H1 (cell line): ENCODE results near the gene CORO2B. TPM values are rescaled to one million over a fixed set of nuclear protein-coding genes. Genes with fewer than 3 reads are reported as not detected.

ENCODE experiments used
- CTCF ChIA-PET: fragments of 300-600 bp; sonication (Branson Sonifier 250); formaldehyde crosslinking; loops from one replicate; lab custom pipeline; 2021; ENCODE audit not compliant: partially characterized antibody; lab: Charles Lee
- POLR2A ChIA-PET: fragments of 300-600 bp; sonication (Branson Sonifier 250); formaldehyde crosslinking; loops from one replicate; lab custom pipeline; 2021; ENCODE audit warnings: inconsistent platforms; ENCODE audit not compliant: partially characterized antibody; lab: Charles Lee
- DNase-seq, 2 experiments: peaks; one replicate each; pipeline versions ENCODE4 v3.0.0 to v3.0.0-alpha.2; 2010 to 2022; ENCODE audit warnings: low spot score in 2 of 2, low read depth in 1 of 2, mixed read lengths in 1 of 2
- FAIRE-seq: peaks from 2 replicates; lab custom pipeline; 2011; peaks lifted over from hg19 to GRCh38; lab: Jason Lieb, UNC
- H2AFZ ChIP-seq: 2 replicates; pipeline ENCODE4 v1.8.1; 2012; ENCODE audit warnings: low read length, inconsistent platforms
- H2AK5ac ChIP-seq: 2 replicates; pipeline ENCODE4 v1.6.1; 2013; ENCODE audit warnings: low read depth, low read length
- H2BK120ac ChIP-seq: replicated peaks from 2 replicates; pipeline ENCODE3; 2013; ENCODE audit warnings: low read depth, low read length, inconsistent platforms
- H2BK12ac ChIP-seq: 2 replicates; pipeline ENCODE4 v1.6.1; 2013; ENCODE audit warnings: low read depth, low read length
- H2BK15ac ChIP-seq: 2 replicates; pipeline ENCODE4 v1.6.1; 2013; ENCODE audit warnings: low read length
- H2BK20ac ChIP-seq: 2 replicates; pipeline ENCODE4 v1.6.1; 2013; ENCODE audit warnings: low read length
- H2BK5ac ChIP-seq: 2 replicates; pipeline ENCODE4 v1.6.1; 2013; ENCODE audit warnings: low read depth, low read length
- H3K14ac ChIP-seq: 2 replicates; pipeline ENCODE4 v1.6.1; 2013; ENCODE audit warnings: inconsistent platforms; ENCODE audit not compliant: insufficient read length
- H3K18ac ChIP-seq: 2 replicates; pipeline ENCODE4 v1.6.1; 2013; ENCODE audit warnings: low read length; ENCODE audit errors: extremely low read depth
- H3K23ac ChIP-seq: 2 replicates; pipeline ENCODE4 v1.6.1; 2013; ENCODE audit warnings: inconsistent platforms; ENCODE audit not compliant: insufficient read length
- H3K23me2 ChIP-seq: 2 replicates; pipeline ENCODE4 v1.6.1; 2013; ENCODE audit warnings: low read depth, low read length
- H3K27ac ChIP-seq: 2 replicates; pipeline ENCODE4 v1.6.1; 2011; ENCODE audit warnings: low read depth, low read length, inconsistent platforms
- H3K27me3 ChIP-seq, 4 experiments: replicated peaks in 1 of 4; 1 replicate in 1 of 4; 2 replicates in 3 of 4; pipeline versions ENCODE4 v1.6.1 to v1.8.1; 2011 to 2013; ENCODE audit warnings: low read length in 3 of 4, mild to moderate bottlenecking in 3 of 4, inconsistent platforms in 2 of 4, mixed read lengths in 2 of 4, moderate library complexity in 1 of 4; ENCODE audit not compliant: control insufficient read depth in 3 of 4, insufficient read depth in 3 of 4; ENCODE audit errors: extremely low read depth in 1 of 4
- H3K36me3 ChIP-seq, 4 experiments: 2 replicates each; pipeline versions ENCODE4 v1.6.1 to v1.8.1; 2011 to 2013; ENCODE audit warnings: mild to moderate bottlenecking in 4 of 4, low read length in 3 of 4, moderate library complexity in 2 of 4, control low read depth in 1 of 4, inconsistent platforms in 1 of 4; ENCODE audit not compliant: insufficient read depth in 4 of 4, control insufficient read depth in 2 of 4
- H3K4ac ChIP-seq: replicated peaks from 2 replicates; pipeline ENCODE3; 2013; ENCODE audit warnings: low read length, low read depth, mixed read lengths, inconsistent platforms; ENCODE audit not compliant: insufficient read length
- H3K4me1 ChIP-seq, 4 experiments: replicated peaks in 1 of 4; 1 replicate in 1 of 4; 2 replicates in 3 of 4; pipeline versions ENCODE4 v1.6.1 to v1.8.1; 2011 to 2013; ENCODE audit warnings: low read length in 3 of 4, inconsistent platforms in 2 of 4, mixed read lengths in 1 of 4; ENCODE audit not compliant: insufficient read depth in 4 of 4, control insufficient read depth in 3 of 4
- H3K4me2 ChIP-seq, 2 experiments: 2 replicates each; pipeline versions ENCODE4 v1.6.1 to v1.8.1; 2011 to 2013; ENCODE audit warnings: low read depth in 2 of 2, low read length in 2 of 2, control low read depth in 1 of 2, inconsistent platforms in 1 of 2, mild to moderate bottlenecking in 1 of 2; ENCODE audit not compliant: insufficient read depth in 1 of 2
- H3K4me3 ChIP-seq, 4 experiments: fragments of 200-600, 300-600 bp in 1 of 4; sonication (generic), shearing (Covaris generic), sonication (Bioruptor Twin) in 1 of 4; 2 replicates each; pipeline versions ENCODE4 v1.5.1 to v1.8.1; 2011 to 2016; ENCODE audit warnings: low read length in 4 of 4, low read depth in 3 of 4, control low read depth in 2 of 4, inconsistent platforms in 2 of 4, mild to moderate bottlenecking in 2 of 4, mixed read lengths in 1 of 4, moderate library complexity in 1 of 4; ENCODE audit not compliant: insufficient read depth in 2 of 4; ENCODE audit errors: extremely low read depth in 1 of 4
- H3K56ac ChIP-seq: replicated peaks from 2 replicates; pipeline ENCODE3; 2013; ENCODE audit warnings: low read depth, mild to moderate bottlenecking, mixed read lengths, low read length, inconsistent platforms; ENCODE audit not compliant: insufficient read length
- H3K79me1 ChIP-seq: 2 replicates; pipeline ENCODE4 v1.6.1; 2013; ENCODE audit warnings: low read depth, low read length, control low read depth
- H3K79me2 ChIP-seq, 2 experiments: 2 replicates each; pipeline versions ENCODE4 v1.6.1 to v1.8.1; 2012 to 2013; ENCODE audit warnings: low read length in 2 of 2, mild to moderate bottlenecking in 2 of 2, inconsistent platforms in 1 of 2; ENCODE audit not compliant: insufficient read depth in 2 of 2, control insufficient read depth in 1 of 2
- H3K9ac ChIP-seq, 4 experiments: replicated peaks in 1 of 4; 1 replicate in 1 of 4; 2 replicates in 3 of 4; pipeline versions ENCODE4 v1.6.1 to v1.8.1; 2011 to 2013; ENCODE audit warnings: low read depth in 3 of 4, low read length in 3 of 4, control low read depth in 2 of 4, mild to moderate bottlenecking in 2 of 4, moderate library complexity in 2 of 4, inconsistent platforms in 1 of 4; ENCODE audit errors: extremely low read depth in 1 of 4
- H3K9me3 ChIP-seq, 2 experiments: 2 replicates each; pipeline versions ENCODE4 v1.6.1 to v1.8.1; 2012 to 2013; ENCODE audit warnings: mild to moderate bottlenecking in 2 of 2, moderate library complexity in 2 of 2, control low read depth in 1 of 2, inconsistent platforms in 1 of 2, low read depth in 1 of 2, low read length in 1 of 2, mixed read lengths in 1 of 2; ENCODE audit not compliant: insufficient read depth in 2 of 2
- H4K20me1 ChIP-seq, 2 experiments: replicated peaks in 1 of 2; 2 replicates each; pipeline versions ENCODE3 to v1.8.1; 2011 to 2013; ENCODE audit warnings: inconsistent platforms in 2 of 2, low read length in 2 of 2, mild to moderate bottlenecking in 1 of 2; ENCODE audit not compliant: insufficient read depth in 2 of 2, control insufficient read depth in 1 of 2
- H4K5ac ChIP-seq: 2 replicates; pipeline ENCODE4 v1.6.1; 2013; ENCODE audit warnings: low read length, low read depth, mixed read lengths, inconsistent platforms; ENCODE audit not compliant: insufficient read length
- H4K8ac ChIP-seq: 2 replicates; pipeline ENCODE4 v1.8.0; 2013; ENCODE audit warnings: mild to moderate bottlenecking, moderate library complexity, low read length, inconsistent platforms; ENCODE audit not compliant: insufficient read depth; ENCODE audit errors: extremely low read depth
- H4K91ac ChIP-seq: replicated peaks from 2 replicates; pipeline ENCODE3; 2013; ENCODE audit warnings: low read length, mixed read lengths, inconsistent platforms; ENCODE audit not compliant: insufficient read length
- BRCA1 ChIP-seq: IDR thresholded peaks from 2 replicates; pipeline ENCODE4 v1.6.1; 2012; ENCODE audit warnings: low read depth, low read length, improper control_type of control experiment
- CEBPB ChIP-seq: IDR thresholded peaks from 2 replicates; pipeline ENCODE4 v1.6.1; 2012; ENCODE audit warnings: low read depth, low read length
- GABPA ChIP-seq: IDR thresholded peaks from 2 replicates; pipeline ENCODE4 v1.6.1; 2011; ENCODE audit warnings: mild to moderate bottlenecking, low read length, moderate library complexity, borderline replicate concordance; ENCODE audit not compliant: insufficient read depth
- HDAC6 ChIP-seq: IDR thresholded peaks from one replicate; pipeline ENCODE4 v1.7.1; 2012; ENCODE audit warnings: low read depth, mild to moderate bottlenecking, inconsistent platforms, low read length, moderate library complexity
- POLR2A ChIP-seq, 2 experiments: IDR thresholded peaks; 1 replicate in 1 of 2; 2 replicates in 1 of 2; pipeline ENCODE4 v1.6.1; 2011; ENCODE audit warnings: low read depth in 2 of 2, low read length in 2 of 2, mild to moderate bottlenecking in 2 of 2; ENCODE audit errors: control extremely low read depth in 1 of 2
- POLR2AphosphoS5 ChIP-seq: IDR thresholded peaks from 2 replicates; pipeline ENCODE4 v1.6.1; 2011; ENCODE audit warnings: low read depth, low read length
- RNF2 ChIP-seq: fragments of 200-900, 300-1000 bp; sonication (generic); IDR thresholded peaks from 2 replicates; pipeline ENCODE4 v1.7.1; 2016; ENCODE audit warnings: borderline replicate concordance, low read depth, mild to moderate bottlenecking, antibody characterized with exemption, low read length; ENCODE audit not compliant: poor library complexity, severe bottlenecking; ENCODE audit errors: missing control alignments
- SAP30 ChIP-seq: fragments of 300-600 bp; sonication (generic); IDR thresholded peaks from 2 replicates; pipeline ENCODE4 v1.7.1; 2012; ENCODE audit warnings: low read length, moderate library complexity, mild to moderate bottlenecking, inconsistent platforms; ENCODE audit not compliant: insufficient read depth, insufficient replicate concordance
- YY1 ChIP-seq: IDR thresholded peaks from 2 replicates; pipeline ENCODE4 v1.6.1; 2011; ENCODE audit warnings: low read depth, mild to moderate bottlenecking, low read length
- WGBS, 2 experiments: shearing (Covaris generic) in 1 of 2; methylation state at CpG; one replicate each; pipeline versions ENCODE4 v1.1.6 to v1.1.7; 2013 to 2015; ENCODE audit warnings: low lambda C conversion rate in 2 of 2, mixed read lengths in 2 of 2, inconsistent platforms in 1 of 2, low coverage in 1 of 2, missing lambda C conversion rate in 1 of 2; ENCODE audit not compliant: insufficient replicate concordance in 2 of 2, insufficient coverage in 1 of 2, insufficient read length in 1 of 2; ENCODE audit errors: extremely low coverage in 1 of 2, missing lambda C conversion rate in 1 of 2; 5-methylcytosine and 5-hydroxymethylcytosine counted together
- polyA plus RNA-seq, 7 experiments: library from polyadenylated mRNA; depleted of rRNA in 3 of 7; stranded (reverse) in 5 of 7; unstranded in 2 of 7; fragments of >200 nt in 5 of 7; fragments of 200-250 nt in 2 of 7; gene quantifications; 1 replicate in 5 of 7; 2 replicates in 1 of 7; 4 replicates in 1 of 7; pipeline versions ENCODE4 v1.2.1 to v1.2.3, GENCODE V29; 2011 to 2013; ENCODE audit warnings: missing spikeins in 2 of 7, mixed read lengths in 2 of 7
- total RNA-seq: library from RNA; stranded (reverse); fragmentation: NEBNext Ultra II Directional; extraction: Animal tissue kit (Norgen Biotek cat#: 25700); gene quantifications from 2 replicates; pipeline ENCODE4 v1.2.1, GENCODE V29; 2021

CORO2B gene
- total and polyA plus RNA-seq, 2 of the 8 experiments (the other 6 are each of a cell fraction or from before 2014, with no cell fraction given), result 3.4 to 6.7 TPM

- no peak overlapping the region for H4K8ac ChIP-seq
- no peaks in the 10 kb centered on the region for H3K79me2 ChIP-seq
- H2BK120ac ChIP-seq, result no peak overlapping the region
- 0 out of 7 replicates have a peak, but pooled peaks cover 0 to 3% (median 0%) of the 10 kb centered on the region in 4 experiments for H3K27me3 ChIP-seq
- no peak for DNase-seq
- H3K36me3 ChIP-seq, result no peaks in the 10 kb centered on the region
- no peak for TF ChIP-seq POLR2A (IDR thresholded peaks at IDR 0.05; ENCODE audit: control extremely low read depth in 1 of 2, low read depth in 2 of 2, low read length in 2 of 2)
- TF ChIP-seq BRCA1, result no peak
- no peak for TF ChIP-seq YY1
- no peak for TF ChIP-seq SAP30
- no peak for TF ChIP-seq GABPA
- no peak for TF ChIP-seq CEBPB
- TF ChIP-seq RNF2, result no peak
- TF ChIP-seq POLR2AphosphoS5, result no peak
- TF ChIP-seq HDAC6, result no peak
- no peak for FAIRE-seq
- 96% methylated on average over 6 of the region's 6 CpGs; no CpG with 5 or more reads in 1 of the 2 experiments for WGBS, 2 experiments
- H2BK15ac ChIP-seq, result no peak overlapping the region
- H3K27ac ChIP-seq, result no peak overlapping the region
- no peak overlapping the region for H4K91ac ChIP-seq
- no peak overlapping the region for H3K4me2 ChIP-seq
- ChIA-PET POLR2A (no interaction called here), CTCF (interaction anchor here (1.5 to 4.5 kb wide), 6 partner anchors 10 to 178 kb away, joined by 3 to 35 read pairs (median 8); no protein-coding TSS in a partner anchor)
- no peaks in the 10 kb centered on the region for H3K79me1 ChIP-seq
- H3K56ac ChIP-seq, result no peak overlapping the region
- peaks cover 2 to 17% (median 11%) of the 10 kb centered on the region in 4 experiments; a peak in 6 of 7 replicates for H3K4me1 ChIP-seq
- no peaks in the 10 kb centered on the region for H4K20me1 ChIP-seq
- H2AFZ ChIP-seq, result no peak overlapping the region
- no peak overlapping the region for H2BK12ac ChIP-seq
- H2AK5ac ChIP-seq, result no peak overlapping the region
- H3K14ac ChIP-seq, result no peak overlapping the region
- no peak overlapping the region for H3K18ac ChIP-seq
- H3K4me3 ChIP-seq, result no peak overlapping the region
- no peak overlapping the region for H2BK5ac ChIP-seq
- H3K23ac ChIP-seq, result no peak overlapping the region
- no peak overlapping the region for H2BK20ac ChIP-seq
- no peak overlapping the region for H3K9ac ChIP-seq
- no peak overlapping the region for H4K5ac ChIP-seq
- no peaks in the 10 kb centered on the region for H3K9me3 ChIP-seq
- H3K4ac ChIP-seq, result no peak overlapping the region
- H3K23me2 ChIP-seq, result peaks cover 3% of the 10 kb centered on the region; the same call in 1 of the 2 replicates
Observed at GRCh38 chr15:68701886-68702285, 123.1 kb downstream of the CORO2B start.
